PC-3 (cell line): ENCODE data around the gene STPG2.

Experiments
- CTCF ChIP-seq: fragments of 300-600 bp; sonication (generic); conservative IDR thresholded peaks from 2 replicates; pipeline ENCODE4 v1.5.1; 2017; ENCODE audit warnings: antibody characterized with exemption, low read depth, mild to moderate bottlenecking, low read length
- EZH2phosphoT487 ChIP-seq: fragments of 300-600 bp; sonication (generic); IDR thresholded peaks from 2 replicates; pipeline ENCODE4 v1.6.1; 2018; ENCODE audit warnings: mild to moderate bottlenecking, antibody characterized with exemption, low read length, borderline replicate concordance

GRCh38 chr4:97646997-97647396, 496.3 kb downstream of the STPG2 start:
- TF ChIP-seq CTCF (no peak), EZH2phosphoT487 (no peak)
